Mesenteric fat pad (tissue), 1 donor: ENCODE results near the gene TRIP10. TPM values are rescaled to one million over a fixed set of nuclear protein-coding genes. Genes with fewer than 3 reads are reported as not detected.
"Not testable (repeated sequence)": the region's sequence is repeated elsewhere in the genome, so short reads cannot be mapped to it uniquely, and the experiment has no call there.

ENCODE experiments used
- DNase-seq: peaks from one replicate; pipeline ENCODE4 v3.0.0-alpha.2; 2020; ENCODE audit warnings: low spot score
- total RNA-seq: library from RNA; stranded (reverse); fragmentation: NEBNext Ultra II Directional; extraction: Animal tissue kit (Norgen Biotek cat#: 25700); gene quantifications from one replicate; pipeline ENCODE4 v1.2.1, GENCODE V29; 2021
- donor health status: DM: yes; HTN: yes; CAD: no.

TRIP10 gene
- total RNA-seq, 1 donor from 2014 or later, result 88.3 TPM

DNA sequence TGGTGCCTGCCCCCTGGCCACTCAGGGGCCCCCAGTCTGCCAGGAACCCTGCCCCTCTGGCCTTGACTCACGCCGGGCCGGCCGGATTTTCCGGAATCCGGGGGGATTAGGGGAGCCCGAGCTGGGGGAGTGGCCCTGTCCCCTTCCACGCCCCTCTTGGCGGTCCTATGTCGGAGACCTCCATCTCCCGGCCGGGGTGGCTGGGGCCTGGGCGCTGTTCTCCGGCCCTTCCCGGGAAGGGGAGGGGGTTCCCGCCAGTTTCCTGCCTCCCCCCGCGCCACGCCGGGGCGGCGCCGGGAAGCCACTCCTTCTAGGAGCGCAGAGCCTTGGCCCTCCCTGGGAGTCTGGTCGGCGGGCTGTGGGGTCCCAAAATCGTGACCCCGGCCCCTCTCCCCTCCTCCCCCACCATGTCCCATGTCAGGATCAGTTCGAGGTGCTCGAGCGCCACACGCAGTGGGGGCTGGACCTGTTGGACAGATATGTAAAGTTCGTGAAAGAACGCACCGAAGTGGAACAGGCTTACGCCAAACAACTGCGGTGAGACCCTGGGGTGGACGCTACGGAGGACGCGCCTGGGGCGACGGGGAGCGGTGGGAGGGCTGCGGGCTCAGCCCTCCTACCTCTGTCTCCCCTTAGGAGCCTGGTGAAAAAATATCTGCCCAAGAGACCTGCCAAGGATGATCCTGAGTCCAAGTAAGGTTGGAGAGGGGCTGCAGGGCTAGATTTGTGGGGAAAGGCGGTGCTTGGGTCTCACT, 1.3 kb downstream of the TRIP10 start:
- no peak for DNase-seq

DNA sequence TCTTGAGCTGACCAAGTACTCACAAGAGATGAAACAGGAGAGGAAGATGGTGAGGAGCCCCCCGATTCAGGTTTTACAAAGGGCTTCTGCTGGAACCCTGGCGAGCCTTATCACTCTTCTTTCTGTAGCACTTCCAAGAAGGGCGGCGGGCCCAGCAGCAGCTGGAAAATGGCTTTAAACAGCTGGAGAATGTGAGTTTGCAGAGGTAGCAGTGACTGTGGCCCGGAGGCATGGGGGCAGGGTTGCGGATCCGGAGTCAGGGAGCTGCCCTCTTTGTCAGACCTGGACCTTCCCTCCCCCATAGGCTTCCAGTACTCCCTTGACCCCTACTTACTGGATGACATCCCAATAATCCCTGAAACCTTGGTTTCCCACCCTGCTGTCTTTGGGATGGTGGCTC, 3.6 kb downstream of the TRIP10 start:
- DNase-seq, result no peak

DNA sequence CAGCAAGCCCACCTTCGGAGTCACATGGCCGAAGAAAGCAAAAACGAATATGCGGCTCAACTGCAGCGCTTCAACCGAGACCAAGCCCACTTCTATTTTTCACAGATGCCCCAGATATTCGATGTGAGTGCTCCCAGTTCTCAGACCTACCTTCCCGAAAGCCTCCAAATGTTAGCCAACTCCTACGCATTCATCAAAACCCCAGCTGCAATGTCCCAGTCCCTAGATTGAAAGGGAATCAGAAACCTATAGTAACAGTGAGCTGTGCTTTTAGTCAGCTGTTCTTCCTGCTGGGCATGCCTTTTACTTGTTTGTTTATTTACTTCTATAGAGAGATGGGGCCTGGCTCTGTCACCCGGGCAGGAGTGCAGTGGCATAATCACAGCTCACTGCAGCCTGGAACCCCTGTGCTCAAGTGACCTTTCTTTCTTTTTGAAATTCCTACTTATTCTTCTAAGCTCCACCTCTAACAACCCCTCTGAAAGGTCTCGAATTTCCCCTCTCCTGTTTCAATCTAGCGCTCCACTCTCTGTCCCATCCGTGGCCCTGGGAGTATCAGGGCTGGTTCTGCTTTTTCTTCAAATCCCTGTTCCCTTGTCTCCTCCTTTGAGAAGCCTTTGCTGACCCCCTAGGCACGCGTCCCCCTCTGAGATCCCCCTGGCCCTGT, 4.4 kb downstream of the TRIP10 start:
- DNase-seq, result no peak

GRCh38 chr19:6744381-6745301, 5.2 kb downstream of the TRIP10 start:
- no peak for DNase-seq

DNA sequence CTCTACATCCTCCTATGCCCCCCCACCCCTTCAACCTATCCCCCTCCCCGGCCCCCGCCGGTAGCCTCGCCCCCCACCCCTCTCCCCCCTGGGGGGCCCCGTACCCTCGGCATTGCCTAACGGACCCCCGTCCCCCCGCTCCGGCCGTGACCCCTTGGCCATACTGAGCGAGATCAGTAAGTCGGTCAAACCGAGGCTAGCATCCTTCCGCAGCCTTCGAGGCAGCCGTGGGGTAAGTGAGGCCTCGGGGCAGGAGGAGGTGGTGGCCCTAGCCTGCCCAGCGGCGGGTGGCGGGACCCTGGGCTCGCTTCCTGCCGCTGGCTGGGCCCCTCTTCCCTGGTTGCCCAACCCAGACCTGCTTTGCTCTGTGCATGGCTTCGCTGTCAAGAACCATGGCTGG, 6.5 kb downstream of the TRIP10 start:
- DNase-seq, result no peak

DNA sequence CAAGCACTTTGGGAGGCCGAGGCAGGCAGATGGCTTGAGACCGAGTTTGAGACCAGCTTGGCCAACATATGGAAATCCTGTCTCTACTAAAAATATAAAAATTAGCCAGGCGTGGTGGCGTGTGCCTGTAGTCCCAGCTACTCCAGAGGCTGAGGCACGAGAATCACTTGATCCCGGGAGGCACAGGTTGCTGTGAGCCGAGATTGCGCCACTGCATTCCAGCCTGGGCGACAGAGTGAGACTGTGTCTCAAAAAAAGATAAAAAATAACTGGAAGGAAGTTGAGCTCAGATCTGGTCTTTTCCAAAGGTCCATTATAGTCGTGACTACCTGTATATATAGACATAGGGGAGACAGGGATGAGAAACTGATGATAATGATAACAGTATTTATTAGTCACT, 9.1 kb downstream of the TRIP10 start:
- DNase-seq, result not testable (repeated sequence)

- DNase-seq, result no peak
Measured at GRCh38 chr19:6750062-6750461, 10.6 kb downstream of the TRIP10 start.

GRCh38 chr19:6751189-6751588, 11.7 kb downstream of the TRIP10 start:
- no peak for DNase-seq

- DNase-seq, result no peak
Measured at GRCh38 chr19:6752256-6753177, 13.0 kb downstream of the TRIP10 start.

DNA sequence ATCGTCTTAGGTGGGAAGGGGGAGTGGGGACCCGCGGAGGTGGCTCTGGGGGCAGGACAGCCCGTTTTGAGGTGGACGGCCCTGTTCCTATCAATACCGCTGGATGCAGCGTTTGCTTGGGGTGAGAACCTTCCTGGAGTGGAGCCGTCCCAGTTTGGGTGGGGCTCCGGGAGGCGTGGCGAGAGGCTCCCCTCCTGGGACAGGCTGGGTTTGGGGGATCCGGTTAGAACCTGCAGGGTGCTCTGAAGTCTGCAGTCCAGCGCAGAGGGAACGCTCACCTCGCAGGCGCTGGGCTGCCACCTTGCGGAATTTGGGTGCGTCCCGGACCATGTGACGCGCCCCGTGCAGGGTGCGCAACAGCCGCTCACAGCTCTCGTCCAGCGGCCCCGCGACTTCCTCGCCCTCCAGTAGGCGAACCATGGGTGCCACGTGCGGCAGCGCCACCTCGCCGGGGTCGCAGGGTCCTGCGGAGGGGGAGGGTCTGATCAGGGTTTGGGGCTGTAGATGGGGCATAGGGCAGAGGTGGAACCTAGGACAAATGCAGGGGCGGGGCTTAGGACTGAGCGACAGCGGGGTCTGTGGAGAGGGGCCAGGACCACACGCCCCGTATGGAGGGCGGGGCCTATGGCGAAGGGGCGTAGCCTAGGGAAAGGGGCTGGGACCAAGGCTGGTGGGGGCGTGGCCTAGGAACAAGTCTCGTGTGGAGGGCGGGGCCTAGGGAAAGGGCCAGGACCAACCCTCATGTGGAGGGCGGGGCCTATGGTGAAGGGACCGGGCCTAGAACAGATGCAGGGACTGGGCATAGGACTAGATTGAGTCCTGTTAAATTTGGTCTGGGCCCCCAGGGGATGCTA, 13.9 kb downstream of the TRIP10 start:
- no peak for DNase-seq

GRCh38 chr19:6754136-6754535, 14.7 kb downstream of the TRIP10 start:
- no peak for DNase-seq

- DNase-seq, result no peak
Measured at GRCh38 chr19:6754653-6755463, 15.4 kb downstream of the TRIP10 start.

GRCh38 chr19:6760606-6761005, 21.1 kb downstream of the TRIP10 start:
- no peak for DNase-seq

DNA sequence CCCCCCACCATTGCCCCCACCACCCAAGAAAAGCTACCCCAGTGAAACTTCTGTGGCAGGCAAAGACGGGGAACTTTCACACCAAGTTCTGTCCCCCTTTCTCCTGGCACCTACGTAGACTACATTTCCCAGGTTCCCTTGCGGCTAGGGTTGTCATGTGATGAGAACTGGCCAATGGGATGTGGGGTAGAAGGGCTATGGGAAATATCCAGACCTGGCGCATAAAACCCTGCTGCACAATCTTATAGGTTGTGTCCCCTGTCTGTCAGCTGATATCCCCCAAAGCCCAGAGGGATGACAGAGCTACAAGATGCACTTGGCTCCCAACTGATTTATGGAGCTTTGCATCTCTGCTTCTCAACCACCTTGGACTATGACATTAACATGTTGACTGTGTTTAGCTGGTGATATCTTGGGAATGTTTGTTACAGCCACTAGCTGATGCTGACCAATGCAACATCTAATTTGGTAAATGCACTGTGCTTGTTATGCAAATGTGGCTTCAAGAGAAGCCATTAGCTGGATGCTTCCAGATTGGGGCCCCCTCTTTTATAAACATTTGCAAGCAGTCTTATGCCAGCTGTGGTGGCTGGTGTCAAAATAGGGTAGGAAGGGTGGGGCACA, 21.7 kb downstream of the TRIP10 start:
- no peak for DNase-seq

DNA sequence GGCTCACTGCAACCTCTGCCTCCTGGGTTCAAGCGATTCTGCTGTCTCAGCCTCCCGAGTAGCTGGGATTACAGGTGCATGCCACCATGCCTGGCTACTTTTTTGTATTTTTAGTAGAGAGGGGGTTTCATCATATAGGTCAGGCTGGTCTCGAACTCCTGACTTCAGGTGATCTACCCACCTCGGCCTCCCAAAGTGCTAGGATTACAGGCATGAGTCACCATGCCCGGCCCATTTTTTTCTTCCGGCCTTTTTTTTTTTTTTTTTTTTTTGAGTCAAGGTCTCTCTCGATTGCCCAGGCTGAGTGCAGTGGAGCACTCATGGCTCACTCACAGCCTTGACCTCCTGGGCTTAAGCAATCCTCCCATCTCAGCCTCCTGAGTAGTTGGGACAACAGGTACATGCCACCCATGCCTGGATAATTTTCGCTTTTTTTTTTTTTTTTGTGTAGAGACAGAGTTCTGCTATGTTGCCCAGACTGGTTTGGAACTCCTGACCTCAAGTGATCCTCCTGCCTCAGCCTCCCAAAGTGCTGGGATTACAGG, 22.8 kb downstream of the TRIP10 start:
- DNase-seq, result not testable (repeated sequence)

- no peak for DNase-seq
Measured at GRCh38 chr19:6765738-6766356, 26.4 kb downstream of the TRIP10 start.

- no peak for DNase-seq
Measured at GRCh38 chr19:6766357-6767080, 27.0 kb downstream of the TRIP10 start.
